GM19043 (cell line): ENCODE results near the gene COQ8B.
"Not testable (repeated sequence)": the region's sequence is repeated elsewhere in the genome, so short reads cannot be mapped to it uniquely, and the experiment has no call there.

Source experiments
- ATAC-seq: cut with Tn5 transposase; IDR thresholded peaks from one replicate; pipeline ENCODE4 v1.9.1; 2021; ENCODE audit warnings: low read depth; ENCODE audit not compliant: unreplicated experiment

Gene COQ8B

DNA sequence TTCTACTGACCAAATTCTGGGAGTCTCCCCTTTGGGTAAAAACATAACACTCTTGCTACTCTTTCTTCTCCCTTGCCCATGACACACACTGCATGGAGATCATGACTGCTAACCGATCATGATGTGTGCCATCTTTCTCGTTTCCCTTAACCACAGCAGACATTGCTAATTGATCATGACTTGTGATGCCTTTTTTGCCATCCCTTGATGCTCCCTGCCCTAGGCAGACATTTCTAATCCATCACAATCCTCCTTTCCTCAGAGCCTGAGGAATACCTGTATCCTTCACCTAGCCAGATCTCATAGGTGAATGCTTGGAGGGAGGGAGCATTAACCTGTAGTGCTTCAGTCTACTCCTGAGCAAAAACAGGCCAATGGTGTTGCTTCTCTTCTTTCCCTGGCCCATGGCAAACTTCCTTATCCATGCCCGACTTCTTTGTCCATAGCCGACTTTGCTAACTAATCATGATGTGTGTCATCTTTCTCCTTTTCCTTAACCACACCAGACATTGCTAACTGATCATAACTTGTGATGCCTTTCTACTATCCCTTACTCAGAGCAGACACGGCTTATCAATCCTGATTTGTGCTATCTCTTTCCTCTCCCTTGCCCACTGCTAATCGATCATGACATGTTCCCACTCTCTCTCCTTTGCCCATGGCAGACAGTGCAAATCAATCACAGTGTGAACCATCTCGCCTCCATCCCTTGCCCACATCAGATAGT is 44.0 kb downstream of the COQ8B start:
- ATAC-seq, result no peak

DNA sequence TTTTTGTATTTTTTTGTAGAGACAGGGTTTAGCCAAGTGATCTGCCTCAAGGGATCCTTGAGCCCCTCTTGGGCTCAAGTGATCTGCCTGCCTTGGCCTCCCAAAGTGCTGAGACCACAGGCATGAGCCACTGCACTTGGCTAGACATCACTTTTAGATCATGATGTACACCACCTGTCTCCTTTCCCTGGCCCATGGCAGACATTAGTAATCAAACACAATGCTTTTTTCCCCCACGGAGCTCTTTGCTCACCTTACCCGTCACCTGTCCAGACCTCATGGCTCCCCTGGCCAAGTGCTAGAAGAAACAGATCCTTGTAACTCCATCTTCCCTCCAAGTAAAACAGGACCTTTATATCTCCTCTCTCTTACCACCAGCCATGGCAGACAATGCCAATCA is 44.6 kb downstream of the COQ8B start:
- ATAC-seq, result no peak

DNA sequence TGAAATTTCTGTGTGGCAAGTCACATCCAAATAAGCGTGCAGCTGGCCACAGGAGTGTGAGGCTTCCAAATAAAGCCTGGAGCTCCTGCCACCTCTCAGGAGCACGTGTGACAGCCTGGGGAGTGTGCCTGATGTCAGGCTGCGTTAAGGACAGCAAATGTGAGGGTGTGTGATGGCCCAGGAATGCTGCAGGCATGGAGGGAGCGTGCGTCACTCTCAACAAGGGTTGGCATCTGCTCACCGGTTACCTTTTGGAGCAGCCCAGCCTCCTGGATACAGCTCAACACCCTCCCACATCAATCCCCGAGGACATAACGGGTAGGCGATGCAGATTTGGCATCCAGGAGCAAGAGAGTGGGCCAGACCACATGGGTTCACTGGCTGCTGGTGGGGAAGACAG is 45.3 kb downstream of the COQ8B start:
- no peak for ATAC-seq

DNA sequence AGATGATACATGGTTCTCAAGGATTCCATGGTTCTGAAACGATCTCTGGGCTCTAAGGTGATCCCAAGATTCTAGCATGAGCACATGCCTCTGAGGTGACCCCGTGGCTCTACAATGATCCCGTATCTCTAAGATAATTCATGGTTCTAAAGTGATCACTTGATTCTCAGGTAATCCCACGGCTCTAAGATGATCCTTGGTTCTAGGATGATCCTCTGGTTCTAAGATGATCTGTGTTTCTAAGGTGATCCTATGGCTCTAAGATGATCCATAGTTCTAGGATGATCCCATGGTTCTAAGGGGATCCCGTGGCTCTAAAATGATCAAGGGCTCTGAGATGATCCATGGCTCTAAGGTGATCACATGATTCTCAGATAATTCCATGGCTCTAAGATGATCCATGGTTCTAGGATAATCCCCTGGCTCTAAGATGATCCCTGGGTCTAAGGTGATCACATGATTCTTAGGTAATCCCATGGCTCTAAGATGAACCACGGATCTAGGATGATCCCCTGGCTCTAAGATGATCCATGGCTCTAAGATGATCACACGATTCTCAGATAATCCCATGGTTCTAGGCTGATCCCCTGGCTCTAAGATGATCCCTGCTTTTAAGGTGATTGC is 47.6 kb downstream of the COQ8B start:
- no peak for ATAC-seq

DNA sequence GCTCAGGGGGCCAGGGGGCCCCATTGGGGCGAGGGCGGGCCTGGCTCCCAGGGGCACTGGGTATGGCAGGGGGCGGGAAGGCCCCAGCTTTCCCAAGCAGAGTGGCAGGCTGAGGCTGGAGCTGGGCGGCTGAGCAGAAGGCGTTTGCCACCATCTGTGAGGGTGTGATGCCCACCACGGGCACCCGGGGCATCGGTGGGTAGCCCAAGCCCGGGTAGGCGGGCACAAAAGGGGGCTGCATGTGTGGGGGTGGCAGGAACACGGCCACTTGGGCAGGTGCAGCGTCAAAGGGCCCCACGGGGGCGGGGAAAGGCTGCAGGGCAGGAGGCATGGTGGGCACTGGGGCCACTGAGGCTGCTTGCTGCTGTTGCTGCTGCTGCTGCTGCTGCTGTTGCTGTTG is 49.1 kb downstream of the COQ8B start:
- ATAC-seq, result no peak

DNA sequence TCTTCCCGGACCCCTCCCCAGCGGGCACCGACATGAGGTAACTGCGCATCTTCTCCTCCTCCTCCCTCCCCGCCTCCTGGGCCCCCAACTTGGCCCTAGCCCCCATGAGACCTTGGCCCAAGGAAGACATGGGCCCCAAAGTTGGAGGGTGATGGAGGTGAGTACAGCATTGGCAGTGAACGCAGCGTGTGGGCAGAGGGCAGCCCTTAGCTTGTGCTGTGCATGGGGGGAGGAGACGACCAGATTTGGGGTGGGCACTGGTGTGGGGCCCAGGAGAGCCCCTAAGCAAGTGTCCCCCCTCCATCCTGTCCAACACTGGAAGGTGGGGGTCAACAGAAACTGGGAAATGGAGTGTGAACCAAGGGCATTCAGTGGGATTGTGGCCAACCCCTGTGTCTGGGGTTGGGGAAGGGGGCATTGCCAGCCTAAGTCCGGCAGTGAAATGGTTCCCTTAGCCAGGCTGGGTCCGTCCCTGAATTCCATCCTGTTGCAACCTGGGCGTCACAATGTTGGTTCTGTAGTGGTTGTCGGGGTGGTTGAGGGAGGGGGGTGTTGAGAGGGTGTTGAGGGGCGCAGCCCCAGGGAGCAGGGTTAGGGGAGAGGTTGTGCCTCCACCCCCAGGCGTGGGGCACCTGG is 49.8 kb downstream of the COQ8B start:
- no peak for ATAC-seq

DNA sequence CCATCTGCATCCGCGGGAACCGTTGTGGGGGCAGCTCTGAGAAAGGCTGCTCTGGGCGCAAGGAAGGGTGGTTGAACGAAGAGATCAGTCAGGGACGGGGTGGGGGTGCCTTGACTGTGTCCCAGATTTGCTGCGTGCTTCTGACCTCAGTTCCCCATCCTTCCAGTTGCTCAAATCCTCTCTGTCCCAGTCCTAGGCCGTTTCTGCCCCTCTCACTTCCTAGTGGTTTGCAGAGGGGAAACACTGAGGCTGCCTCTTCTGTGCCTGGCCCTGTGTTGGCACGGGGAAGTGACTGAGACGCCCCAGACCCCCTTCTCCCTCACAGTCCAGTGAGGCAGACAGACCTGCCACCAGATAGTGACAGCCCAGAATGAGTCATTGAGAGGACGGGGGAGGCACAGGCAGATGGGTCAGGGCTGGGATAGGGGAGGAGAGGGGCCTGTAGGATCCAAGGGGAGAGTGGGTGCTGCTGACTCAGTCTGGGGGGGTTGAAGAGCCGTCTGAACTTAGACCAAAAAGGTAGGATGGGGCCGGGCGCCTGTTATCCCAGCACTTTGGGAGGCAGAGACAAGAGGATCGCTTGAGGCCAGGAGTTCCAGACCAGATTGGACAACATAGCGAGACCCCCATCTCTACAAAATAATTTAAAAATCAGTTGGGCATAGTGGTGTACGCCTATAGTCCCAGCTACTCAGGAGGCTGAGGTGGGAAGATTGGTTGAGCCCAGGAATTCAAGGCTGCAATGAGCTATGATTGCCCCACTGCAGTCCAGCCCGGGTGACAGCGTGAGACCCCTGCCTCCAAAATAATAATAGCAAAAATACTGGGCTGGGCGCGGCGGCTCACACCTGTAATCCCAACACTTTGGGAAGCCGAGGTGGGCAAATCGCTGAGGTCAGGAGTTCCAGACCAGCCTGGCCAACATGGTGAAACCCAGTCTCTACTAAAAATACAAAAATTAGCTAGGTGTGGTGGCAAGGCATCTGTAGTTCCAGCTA is 52.7 kb downstream of the COQ8B start:
- no peak for ATAC-seq

DNA sequence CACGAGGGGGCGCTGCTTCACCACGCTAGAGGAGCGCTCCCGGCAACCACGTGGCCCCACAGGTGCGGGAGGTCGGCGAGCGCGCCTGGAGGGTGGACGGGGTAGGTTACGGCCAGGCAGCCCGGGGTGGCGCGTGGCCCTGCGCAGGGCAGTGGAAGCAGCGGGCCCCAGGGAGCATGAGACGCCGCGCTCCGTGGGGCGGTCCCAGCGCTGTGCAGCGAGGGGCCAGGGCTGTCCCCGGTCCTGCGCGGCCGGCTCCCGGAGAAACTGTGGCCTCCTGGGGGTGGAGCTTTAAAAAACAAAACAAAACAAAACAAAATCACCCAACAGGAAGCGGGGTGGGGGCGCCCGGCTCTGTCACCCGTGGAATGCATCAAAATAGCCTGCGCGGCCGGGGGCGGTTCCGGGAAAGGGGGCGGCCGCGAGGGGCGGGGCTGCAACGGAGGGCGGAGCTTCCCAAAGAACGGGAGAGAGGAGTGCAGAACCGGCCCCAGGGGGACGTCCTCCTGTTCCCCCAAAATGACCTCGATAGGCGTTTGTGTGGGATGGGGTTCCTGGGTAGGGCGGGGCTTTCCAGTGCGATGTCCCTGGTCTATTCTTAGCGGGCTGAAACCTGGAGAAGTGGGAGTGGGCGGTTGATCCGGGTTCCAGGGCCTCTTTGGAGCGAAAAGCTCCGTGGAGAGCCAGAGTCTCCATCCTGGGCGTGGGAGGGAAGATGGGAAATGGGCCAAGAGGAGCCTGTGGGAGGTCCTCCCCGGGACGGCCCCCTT is 53.6 kb downstream of the COQ8B start:
- peak; percentile 76 for ATAC-seq

DNA sequence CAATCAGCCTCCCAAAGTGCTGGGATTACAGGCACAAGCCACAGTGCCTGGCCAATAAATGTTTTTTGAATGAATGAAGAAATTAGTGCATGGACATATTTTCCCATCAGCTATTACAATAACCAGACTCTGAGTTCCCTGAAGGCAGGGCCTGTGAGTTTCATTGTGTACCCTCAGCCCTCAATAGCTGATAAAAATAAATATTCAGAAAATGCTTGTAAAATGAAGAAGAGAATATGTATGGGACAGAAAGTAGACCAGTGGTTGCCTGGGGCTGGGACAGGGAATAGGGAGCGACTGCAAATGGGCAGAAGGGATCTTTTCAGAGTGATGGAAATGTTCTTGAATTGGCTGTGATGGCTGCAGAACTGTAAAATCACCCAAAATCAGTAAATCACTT is 55.1 kb downstream of the COQ8B start:
- no peak for ATAC-seq

DNA sequence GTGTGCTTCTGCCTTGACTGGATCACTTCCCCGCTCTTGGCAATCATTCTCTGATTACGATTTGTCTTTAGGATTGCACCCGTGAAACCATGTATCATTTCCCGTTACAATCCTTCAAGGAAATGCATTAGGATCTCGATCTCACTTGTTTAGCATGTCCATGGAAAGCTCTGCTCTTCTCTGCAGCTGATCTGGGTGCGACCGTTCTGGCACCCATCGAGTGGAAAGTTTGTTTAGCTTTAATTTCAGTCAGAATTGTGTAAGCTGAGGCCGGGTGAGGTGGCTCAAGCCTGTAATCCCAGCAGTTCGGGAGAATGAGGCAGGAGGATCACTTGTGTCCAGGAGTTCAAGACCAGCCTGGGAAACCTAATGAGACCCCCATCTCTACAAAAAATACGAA is 57.1 kb downstream of the COQ8B start:
- ATAC-seq, result no peak

DNA sequence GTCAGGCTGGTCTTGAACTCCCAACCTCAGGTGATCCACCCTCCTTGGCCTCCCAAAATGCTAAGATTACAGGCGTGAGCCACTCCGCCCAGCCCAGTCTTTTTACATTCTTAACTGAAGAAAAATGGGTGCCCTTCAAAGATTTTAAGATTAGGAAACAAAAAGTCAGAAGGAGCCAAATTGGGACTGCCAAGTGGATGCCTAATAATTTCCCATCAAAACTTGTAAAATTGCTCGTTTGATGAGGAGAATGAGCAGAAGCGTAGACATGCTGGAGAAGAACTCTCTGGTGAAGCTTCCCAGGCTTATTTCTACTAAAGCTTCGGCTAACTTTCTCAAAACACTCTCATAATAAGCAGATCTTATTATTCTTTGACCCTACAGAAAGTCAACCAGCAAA is 57.6 kb downstream of the COQ8B start:
- ATAC-seq, result no peak

DNA sequence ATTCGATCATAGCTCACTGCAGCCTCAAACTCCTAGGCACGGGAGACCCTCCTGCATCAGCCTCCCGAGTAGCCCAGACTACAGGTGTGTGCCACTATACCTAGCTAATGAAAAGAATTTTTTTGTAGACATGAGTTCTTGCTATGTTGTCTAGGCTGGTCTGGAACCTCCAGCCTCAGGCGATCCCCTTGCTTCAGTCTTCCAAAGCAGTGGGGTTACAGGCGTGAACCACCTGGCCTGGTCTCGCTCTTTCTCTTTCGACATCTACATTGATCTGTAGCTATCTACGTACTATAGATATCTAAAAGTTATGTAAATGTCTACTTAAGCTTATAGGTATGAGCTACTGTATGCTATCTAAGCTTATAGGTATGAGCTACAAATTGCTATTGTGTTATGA is 58.7 kb downstream of the COQ8B start:
- no peak for ATAC-seq

DNA sequence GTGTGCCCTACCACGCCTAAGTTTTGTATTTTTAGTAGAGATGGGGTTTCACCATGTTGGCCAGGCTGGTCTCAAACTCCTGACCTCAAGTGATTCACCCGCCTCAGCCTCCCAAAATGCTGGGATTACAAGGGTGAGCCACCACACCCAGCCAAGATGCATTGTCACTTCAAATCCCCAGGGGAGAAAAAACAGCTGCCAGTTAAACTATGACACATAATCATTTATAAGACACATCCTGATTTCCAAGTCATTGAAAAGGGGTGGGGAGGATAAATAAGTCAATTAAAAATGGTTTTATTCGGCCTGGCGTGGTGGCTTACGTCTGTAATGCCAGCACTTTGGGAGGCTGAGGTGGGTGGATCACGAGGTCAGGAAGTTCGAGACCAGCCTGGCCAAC is 61.0 kb downstream of the COQ8B start:
- ATAC-seq, result not testable (repeated sequence)

DNA sequence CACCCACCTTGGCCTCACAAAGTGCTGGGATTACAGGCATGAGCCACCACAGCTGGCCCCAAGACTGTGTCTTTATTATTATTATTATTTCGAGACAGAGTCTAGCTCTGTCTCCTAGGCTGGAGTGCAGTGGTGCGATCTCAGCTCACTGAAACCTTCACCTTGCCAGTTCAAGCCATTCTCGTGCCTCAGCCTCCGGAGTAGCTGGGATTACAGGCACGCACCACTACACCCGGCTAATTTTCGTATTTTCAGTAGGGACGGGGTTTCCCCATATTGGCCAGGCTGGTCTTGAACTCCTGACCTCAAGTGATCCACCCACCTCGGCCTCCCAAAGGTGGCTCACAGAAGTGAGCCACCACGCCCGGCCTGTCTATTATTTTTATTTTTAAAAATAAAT is 64.4 kb downstream of the COQ8B start:
- ATAC-seq, result not testable (repeated sequence)

DNA sequence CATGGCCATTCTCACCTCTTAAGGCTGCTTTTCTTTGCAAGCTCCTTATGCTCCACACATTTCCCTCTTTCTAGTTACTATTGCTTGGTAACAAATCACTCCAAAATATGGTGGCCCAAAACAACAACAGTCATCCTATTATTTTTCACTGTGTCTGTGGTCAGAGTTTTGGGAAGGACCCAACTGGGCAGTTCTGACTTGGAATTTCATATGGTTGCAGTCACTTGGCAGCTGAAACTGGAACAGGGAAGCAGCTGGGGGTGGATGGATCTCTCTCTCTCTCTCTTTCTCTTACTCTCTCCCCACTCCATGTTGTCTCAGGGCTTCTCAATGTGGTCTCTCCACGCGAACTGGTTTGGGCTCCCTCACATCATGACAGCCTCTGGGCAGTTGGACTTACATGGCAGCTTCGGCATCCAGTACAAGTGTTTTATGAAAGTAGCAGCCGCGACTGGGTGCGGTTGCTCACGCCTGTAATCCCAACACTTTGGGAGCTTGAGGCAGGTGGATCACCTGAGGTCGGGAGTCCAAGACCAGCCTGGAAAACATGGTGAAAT is 65.9 kb downstream of the COQ8B start:
- ATAC-seq, result no peak

DNA sequence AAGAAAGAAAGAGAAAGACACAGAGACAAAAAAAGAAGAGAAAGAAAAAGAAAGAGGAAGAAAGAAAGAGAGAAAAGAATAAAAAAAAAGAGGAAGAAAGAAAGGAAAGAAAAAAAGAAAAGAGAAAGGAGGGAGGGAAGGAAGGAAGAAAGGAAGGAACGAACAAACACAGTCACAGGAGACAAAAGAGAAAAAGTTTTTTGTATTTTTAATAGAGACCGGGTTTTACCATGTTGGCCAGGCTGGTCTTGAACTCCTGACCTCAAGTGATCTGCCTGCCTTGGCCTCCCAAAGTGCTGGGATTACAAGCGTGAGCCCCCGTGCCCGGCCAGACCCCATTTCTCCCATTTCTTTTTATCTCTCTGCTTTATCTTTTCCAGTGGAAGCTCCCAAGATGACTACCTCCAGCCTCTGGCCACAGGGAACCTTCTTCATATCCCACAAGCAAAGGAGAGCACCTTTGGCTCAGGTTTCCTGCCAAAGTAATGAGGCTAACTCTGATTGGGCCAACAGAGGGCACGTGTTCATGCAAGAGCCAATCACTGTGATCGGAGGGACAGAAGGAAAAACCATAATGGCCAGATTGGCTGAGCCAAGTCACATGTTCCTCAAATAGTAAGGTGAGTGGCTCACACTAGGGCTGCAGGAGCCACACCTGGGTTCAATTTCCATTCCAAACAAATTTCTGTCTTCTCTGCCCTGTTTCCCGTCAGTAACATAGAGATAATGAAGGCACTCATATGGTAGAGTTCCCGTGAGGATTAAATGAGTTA is 66.6 kb downstream of the COQ8B start:
- not testable (repeated sequence) for ATAC-seq

DNA sequence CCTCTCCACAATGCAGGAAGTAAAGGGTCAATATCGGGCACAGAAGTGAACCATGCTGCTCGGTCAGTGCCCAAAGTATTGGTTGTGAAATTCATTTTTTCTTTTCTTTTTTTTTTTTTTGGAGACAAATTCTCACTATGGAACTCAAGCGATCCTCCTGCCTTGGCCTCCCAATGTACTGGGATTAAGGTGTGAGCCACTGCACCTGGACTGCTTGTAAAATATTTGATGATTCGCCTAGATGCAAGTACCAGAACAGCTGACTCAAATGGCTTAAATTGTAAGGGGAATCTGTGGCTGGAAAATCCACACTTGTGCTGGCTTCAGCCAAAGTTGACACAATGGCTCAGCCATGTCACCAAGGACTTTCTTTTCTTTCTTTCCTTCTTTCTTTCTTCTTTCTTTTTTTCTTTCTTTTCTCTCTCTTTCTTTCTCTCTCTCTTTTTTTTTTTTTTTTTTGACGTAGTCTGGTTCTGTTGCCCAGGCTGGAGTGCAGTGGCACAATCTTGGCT is 69.9 kb downstream of the COQ8B start:
- no peak for ATAC-seq

DNA sequence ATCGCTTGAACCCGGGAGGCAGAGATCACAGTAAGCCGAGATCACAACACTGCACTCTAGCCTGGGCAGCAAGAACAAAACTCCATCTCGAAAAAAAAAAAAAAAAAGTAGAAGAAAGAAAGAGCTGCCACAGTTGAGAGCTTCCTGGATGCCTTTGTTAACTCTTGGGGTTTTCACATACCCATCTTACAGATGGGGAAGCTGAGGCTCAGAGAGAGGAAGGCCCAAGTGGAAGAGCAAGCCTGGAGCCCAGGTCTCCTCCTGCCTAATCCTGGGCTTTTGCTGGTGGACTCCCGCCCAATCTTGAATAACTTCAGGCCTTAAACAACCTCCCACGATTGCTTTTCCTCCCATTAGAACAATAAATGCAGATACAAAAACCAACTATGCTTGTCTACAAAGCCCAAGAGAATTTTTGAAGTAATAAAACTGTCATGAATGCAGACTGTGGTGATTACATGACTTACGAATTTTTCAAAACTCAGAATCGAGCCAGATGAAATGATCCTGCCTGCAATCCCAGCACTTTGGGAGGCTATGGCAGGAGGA is 73.9 kb downstream of the COQ8B start:
- ATAC-seq, result no peak
